Neuronal stem cell (in vitro differentiated cells): ENCODE data around the gene KDM7A.
A peak's percentile ranks its signal among the peaks of the same experiment; 100 is the strongest.

Experiments used
- DNase-seq: peaks from one replicate; pipeline ENCODE4 v3.0.0-alpha.2; 2013; ENCODE audit warnings: low spot score
- H2AFZ ChIP-seq: one replicate; pipeline ENCODE4 v1.6.1; 2013; ENCODE audit warnings: mild to moderate bottlenecking, low read length, inconsistent platforms
- H2AK5ac ChIP-seq: 2 replicates; pipeline ENCODE4 v1.6.1; 2013; ENCODE audit warnings: low read depth, mild to moderate bottlenecking, inconsistent platforms, low read length, moderate library complexity, mixed read lengths
- H2BK120ac ChIP-seq: 2 replicates; pipeline ENCODE4 v1.6.1; 2013; ENCODE audit warnings: low read depth, mild to moderate bottlenecking, inconsistent platforms, low read length, moderate library complexity, mixed read lengths
- H2BK12ac ChIP-seq: one replicate; pipeline ENCODE4 v1.6.1; 2013; ENCODE audit warnings: low read length, inconsistent platforms
- H2BK15ac ChIP-seq: 2 replicates; pipeline ENCODE4 v1.6.1; 2013; ENCODE audit warnings: mild to moderate bottlenecking, low read length, inconsistent platforms, mixed read lengths
- H2BK5ac ChIP-seq: one replicate; pipeline ENCODE4 v1.6.1; 2013; ENCODE audit warnings: inconsistent platforms, mild to moderate bottlenecking, low read length, moderate library complexity
- H3K14ac ChIP-seq: one replicate; pipeline ENCODE4 v1.6.1; 2013; ENCODE audit warnings: low read length, inconsistent platforms
- H3K18ac ChIP-seq: 2 replicates; pipeline ENCODE4 v1.6.1; 2013; ENCODE audit warnings: low read length, inconsistent platforms
- H3K23ac ChIP-seq: 2 replicates; pipeline ENCODE4 v1.6.1; 2013; ENCODE audit warnings: low read depth, mild to moderate bottlenecking, mixed read lengths, low read length, inconsistent platforms; ENCODE audit not compliant: poor library complexity
- H3K27ac ChIP-seq: replicated peaks from 3 replicates; pipeline ENCODE4 v1.5.1; 2013; ENCODE audit warnings: low read length, inconsistent platforms
- H3K27me3 ChIP-seq, 3 experiments: 2 replicates each; pipeline ENCODE4 v1.6.1; 2013; ENCODE audit warnings: low read length in 3 of 3, mild to moderate bottlenecking in 2 of 3, inconsistent platforms in 1 of 3, low read depth in 1 of 3, mixed read lengths in 1 of 3, moderate library complexity in 1 of 3; ENCODE audit not compliant: control insufficient read depth in 3 of 3, insufficient read depth in 3 of 3
- H3K36me3 ChIP-seq, 2 donors: replicated peaks in 1 of 2; 2 replicates each; pipeline ENCODE4 v1.6.1; 2013; ENCODE audit warnings: low read length in 2 of 2; ENCODE audit not compliant: control insufficient read depth in 2 of 2, insufficient read depth in 2 of 2
- H3K4ac ChIP-seq: 2 replicates; pipeline ENCODE4 v1.6.1; 2013; ENCODE audit warnings: inconsistent platforms, mild to moderate bottlenecking, low read length, moderate library complexity
- H3K4me1 ChIP-seq, 2 donors: 1 replicate in 1 of 2; 2 replicates in 1 of 2; pipeline ENCODE4 v1.6.1; 2013; ENCODE audit warnings: low read length in 2 of 2, low read depth in 1 of 2; ENCODE audit not compliant: control insufficient read depth in 2 of 2, insufficient read depth in 1 of 2
- H3K4me2 ChIP-seq: one replicate; pipeline ENCODE4 v1.6.1; 2013; ENCODE audit warnings: mild to moderate bottlenecking, low read length, inconsistent platforms; ENCODE audit not compliant: insufficient read depth, poor library complexity, severe bottlenecking
- H3K4me3 ChIP-seq, 2 donors: 2 replicates each; pipeline ENCODE4 v1.5.1; 2013; ENCODE audit warnings: low read length in 2 of 2, mild to moderate bottlenecking in 2 of 2, inconsistent platforms in 1 of 2, moderate library complexity in 1 of 2
- H3K79me1 ChIP-seq: one replicate; pipeline ENCODE4 v1.6.1; 2013; ENCODE audit warnings: low read depth, mild to moderate bottlenecking, inconsistent platforms, low read length, moderate library complexity
- H3K9ac ChIP-seq: one replicate; pipeline ENCODE4 v1.6.1; 2013; ENCODE audit warnings: mild to moderate bottlenecking, low read depth, low read length, inconsistent platforms; ENCODE audit not compliant: poor library complexity
- H3K9me3 ChIP-seq, 2 donors: replicated peaks in 1 of 2; 2 replicates each; pipeline versions ENCODE3 to v1.6.1; 2013; ENCODE audit warnings: low read length in 2 of 2, mild to moderate bottlenecking in 2 of 2, inconsistent platforms in 1 of 2, low read depth in 1 of 2, mixed read lengths in 1 of 2, moderate library complexity in 1 of 2; ENCODE audit not compliant: control insufficient read depth in 2 of 2, insufficient read depth in 1 of 2
- H4K8ac ChIP-seq: one replicate; pipeline ENCODE4 v1.6.1; 2013; ENCODE audit warnings: low read depth, mild to moderate bottlenecking, inconsistent platforms, low read length, moderate library complexity
- H4K91ac ChIP-seq: one replicate; pipeline ENCODE4 v1.6.1; 2013; ENCODE audit warnings: low read length, low read depth, mild to moderate bottlenecking, inconsistent platforms; ENCODE audit not compliant: poor library complexity
- WGBS, 2 donors: extraction: QIAGEN DNeasy Blood & Tissue Kit; methylation state at CpG; one replicate each; pipeline ENCODE4 v1.1.7; 2013; ENCODE audit warnings: missing lambda C conversion rate in 2 of 2, mixed read lengths in 1 of 2; ENCODE audit not compliant: insufficient read length in 2 of 2, insufficient replicate concordance in 1 of 2; ENCODE audit errors: extremely low coverage in 2 of 2; 5-methylcytosine and 5-hydroxymethylcytosine counted together

Gene KDM7A

GRCh38 chr7:140182917-140183316 lies 6.1 kb upstream of the KDM7A start:
- Histone ChIP-seq H3K18ac (no peak overlapping the region), H4K8ac (no peak overlapping the region), H3K9ac (no peak overlapping the region), H2BK15ac (no peak overlapping the region), H4K91ac (no peak overlapping the region), H3K4me2 (no peak overlapping the region), H3K14ac (no peak overlapping the region), H3K4ac (no peak overlapping the region), H3K27ac (no peak overlapping the region), H3K79me1 (no peaks in the 10 kb centered on the region), H2AFZ (no peak overlapping the region), H2BK12ac (no peak overlapping the region), H3K36me3 (no peaks in the 10 kb centered on the region), H3K23ac (no peak overlapping the region), H2AK5ac (no peak overlapping the region), H2BK120ac (no peak overlapping the region), H3K27me3 (peaks cover 0 to 47% (median 7%) of the 10 kb centered on the region in 3 experiments), H3K4me3 (no peak overlapping the region), H3K4me1 (no peaks in the 10 kb centered on the region), H3K9me3 (peaks cover 0 to 5% of the 10 kb centered on the region in 2 donors), H2BK5ac (no peak overlapping the region)
- no peak for DNase-seq
- WGBS, 2 donors, result no CpG with 5 or more reads among the region's 4 CpGs

- no peak overlapping the region for H2BK12ac ChIP-seq
- H3K9ac ChIP-seq, result no peak overlapping the region
- H3K18ac ChIP-seq, result no peak overlapping the region
- peaks cover 0 to 5% of the 10 kb centered on the region in 2 donors for H3K9me3 ChIP-seq
- H3K4me2 ChIP-seq, result no peak overlapping the region
- no peaks in the 10 kb centered on the region for H3K79me1 ChIP-seq
- H3K14ac ChIP-seq, result no peak overlapping the region
- H4K8ac ChIP-seq, result no peak overlapping the region
- H3K4me3 ChIP-seq, result no peak overlapping the region
- no peak overlapping the region for H2AK5ac ChIP-seq
- no peaks in the 10 kb centered on the region for H3K36me3 ChIP-seq
- peaks cover 0 to 39% (median 7%) of the 10 kb centered on the region in 3 experiments for H3K27me3 ChIP-seq
- no peak overlapping the region for H3K27ac ChIP-seq
- H4K91ac ChIP-seq, result no peak overlapping the region
- H2BK15ac ChIP-seq, result no peak overlapping the region
- H3K23ac ChIP-seq, result no peak overlapping the region
- H2BK5ac ChIP-seq, result no peak overlapping the region
- no peak for DNase-seq
- H2AFZ ChIP-seq, result no peak overlapping the region
- no peak overlapping the region for H2BK120ac ChIP-seq
- WGBS, 2 donors, result no CpG with 5 or more reads among the region's 5 CpGs
- peaks cover 0 to 2% of the 10 kb centered on the region in 2 donors for H3K4me1 ChIP-seq
- no peak overlapping the region for H3K4ac ChIP-seq
These were observed 2.6 kb upstream of the KDM7A start for GRCh38 chr7:140179339-140179738.

- Histone ChIP-seq H3K4ac (no peak overlapping the region), H3K9me3 (peaks cover 0 to 5% of the 10 kb centered on the region in 2 donors), H3K79me1 (no peaks in the 10 kb centered on the region), H3K23ac (no peak overlapping the region), H4K8ac (no peak overlapping the region), H2BK5ac (no peak overlapping the region), H3K4me1 (peaks cover 0 to 2% of the 10 kb centered on the region in 2 donors), H3K9ac (peak overlapping the region; percentile 86), H2BK15ac (no peak overlapping the region), H2BK120ac (no peak overlapping the region), H2AK5ac (peak overlapping the region; percentile 43), H2BK12ac (no peak overlapping the region), H3K4me3 (peak overlapping the region; percentile 82 to 90), H3K27ac (peak overlapping the region; percentile 78), H3K36me3 (no peaks in the 10 kb centered on the region), H3K4me2 (peak overlapping the region; percentile 89), H4K91ac (no peak overlapping the region), H3K18ac (peak overlapping the region; percentile 92), H3K27me3 (peaks cover 0 to 11% (median 7%) of the 10 kb centered on the region in 3 experiments), H2AFZ (peak overlapping the region; percentile 96), H3K14ac (peak overlapping the region; percentile 56)
- no CpG with 5 or more reads among the region's 95 CpGs for WGBS, 2 donors
- DNase-seq, result peak; percentile 20
These were observed 571 bp downstream of the KDM7A start for GRCh38 chr7:140176122-140176701.

- Histone ChIP-seq H3K4me3 (peak overlapping the region; percentile 82 to 90), H4K91ac (no peak overlapping the region)
- WGBS, 2 donors, result no CpG with 5 or more reads among the region's 72 CpGs
These were observed 1.3 kb downstream of the KDM7A start for GRCh38 chr7:140175221-140176121.

More at GRCh38 chr7:140175221-140176121, 1.3 kb downstream of the KDM7A start:
- Histone ChIP-seq H2AK5ac (peak overlapping the region; percentile 43), H4K8ac (no peak overlapping the region), H3K9ac (peak overlapping the region; percentile 86), H3K23ac (peak overlapping the region; percentile 55), H2BK15ac (no peak overlapping the region), H3K27ac (peak overlapping the region; percentile 35), H3K79me1 (no peaks in the 10 kb centered on the region), H2AFZ (peak overlapping the region; percentile 96), H3K36me3 (no peaks in the 10 kb centered on the region), H2BK5ac (no peak overlapping the region), H3K4me2 (peak overlapping the region; percentile 89), H3K27me3 (peaks cover 0 to 9% (median 7%) of the 10 kb centered on the region in 3 experiments), H2BK12ac (no peak overlapping the region), H3K14ac (peak overlapping the region; percentile 56), H2BK120ac (no peak overlapping the region), H3K18ac (peak overlapping the region; percentile 85), H3K9me3 (peaks cover 0 to 5% of the 10 kb centered on the region in 2 donors), H3K4me1 (peaks cover 0 to 2% of the 10 kb centered on the region in 2 donors), H3K4ac (no peak overlapping the region)
- DNase-seq, result peak; percentile 89
